Measurements from ENCODE around the gene MBOAT1.

Gene MBOAT1

GRCh38 chr6:20234136-20234535, 21.9 kb upstream of the MBOAT1 start:
- H3K4me3 ChIP-seq (ENCODE audit: low read depth, low read length), result no peak overlapping the region
- no peak for DNase-seq (ENCODE audit: low read depth)
- TF ChIP-seq CTCF (IDR thresholded peaks at IDR 0.05; ENCODE audit: low read depth, low read length, missing control alignments), result no peak

- TF ChIP-seq CTCF (IDR thresholded peaks at IDR 0.05; ENCODE audit: low read depth, low read length, missing control alignments), result no peak
- no peak overlapping the region for H3K4me3 ChIP-seq (ENCODE audit: low read depth, low read length)
- DNase-seq (ENCODE audit: low read depth), result no peak
These were observed 20.9 kb upstream of the MBOAT1 start for GRCh38 chr6:20233007-20233730.

GRCh38 chr6:20232188-20232587, 19.9 kb upstream of the MBOAT1 start:
- no peak for TF ChIP-seq CTCF (IDR thresholded peaks at IDR 0.05; ENCODE audit: low read depth, low read length, missing control alignments)
- DNase-seq (ENCODE audit: low read depth), result no peak
- no peak overlapping the region for H3K4me3 ChIP-seq (ENCODE audit: low read depth, low read length)

DNA sequence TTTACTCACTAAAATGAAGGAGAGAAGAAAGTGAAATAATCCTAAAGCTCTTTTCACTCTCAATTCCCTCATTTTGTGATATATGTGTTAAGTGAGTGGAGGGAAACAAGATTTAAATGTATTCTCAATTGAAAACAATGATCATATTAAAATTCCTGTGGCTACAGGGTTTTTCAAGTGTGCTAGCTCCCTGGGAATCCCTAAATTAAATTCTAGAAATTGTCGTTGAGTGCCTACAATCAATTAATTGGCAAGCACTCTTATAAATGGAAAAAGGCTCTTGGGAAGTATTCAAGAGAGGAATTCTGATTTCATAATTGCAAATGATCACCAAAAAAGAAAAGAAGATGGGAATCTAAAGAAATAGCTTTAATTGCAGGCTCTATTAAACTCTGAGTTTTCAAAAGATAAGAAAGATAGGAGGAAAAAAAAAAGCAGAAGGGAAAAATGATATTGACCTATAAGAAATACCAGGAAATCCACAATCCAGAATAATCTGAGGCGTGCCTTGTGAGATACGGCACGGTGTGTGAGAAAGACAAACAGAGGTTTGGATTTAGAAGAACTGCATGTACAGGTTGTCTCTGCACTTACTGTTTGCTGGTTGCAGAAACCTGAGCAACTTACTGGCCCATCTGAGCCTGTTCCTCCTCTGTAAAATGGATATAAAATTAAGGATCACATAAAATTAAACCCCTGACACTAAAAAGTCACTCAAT, 18.3 kb upstream of the MBOAT1 start:
- no peak overlapping the region for H3K4me3 ChIP-seq (ENCODE audit: low read depth, low read length)
- DNase-seq (ENCODE audit: low read depth), result no peak
- no peak for TF ChIP-seq CTCF (IDR thresholded peaks at IDR 0.05; ENCODE audit: low read depth, low read length, missing control alignments)

DNA sequence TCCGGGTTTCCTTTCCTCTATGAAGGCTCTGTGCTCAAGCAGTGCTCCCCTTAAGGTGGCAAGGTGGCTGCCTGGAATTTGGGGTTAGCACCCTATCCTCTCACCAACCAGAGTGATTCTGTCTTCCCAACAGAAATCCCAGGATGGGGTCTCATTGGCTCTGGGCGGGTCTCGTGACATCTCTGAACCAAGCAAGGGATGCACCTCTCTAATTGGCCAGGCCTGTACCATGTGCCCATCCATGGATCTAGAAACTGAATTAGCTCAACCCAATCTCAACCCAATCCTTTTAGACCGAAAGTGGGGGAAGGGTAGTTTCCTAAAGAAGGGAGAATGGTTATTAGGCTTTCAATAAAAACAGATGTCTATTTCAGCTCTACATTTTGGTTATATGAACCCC, 17.6 kb upstream of the MBOAT1 start:
- no peak for TF ChIP-seq CTCF (IDR thresholded peaks at IDR 0.05; ENCODE audit: low read depth, low read length, missing control alignments)
- no peak overlapping the region for H3K4me3 ChIP-seq (ENCODE audit: low read depth, low read length)
- DNase-seq (ENCODE audit: low read depth), result no peak

DNA sequence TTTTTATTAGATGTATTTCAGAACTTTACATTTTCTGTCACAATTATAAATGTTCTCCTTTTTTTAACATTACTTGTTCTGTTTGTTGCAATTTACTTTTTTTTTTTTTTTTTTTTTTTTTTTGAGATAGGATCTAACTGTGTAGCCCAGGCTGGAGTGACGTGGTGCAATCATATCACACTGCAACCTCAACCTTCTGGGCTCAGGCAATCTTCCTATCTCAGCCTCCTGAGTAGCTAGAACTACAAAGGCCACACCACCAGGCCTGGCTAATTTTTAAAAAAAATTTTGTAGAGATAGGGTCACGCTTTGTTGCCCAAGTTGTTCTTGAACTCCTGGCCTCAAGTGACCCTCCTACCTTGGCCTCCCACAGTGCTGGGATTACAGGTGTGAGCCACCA, 15.1 kb upstream of the MBOAT1 start:
- TF ChIP-seq CTCF (IDR thresholded peaks at IDR 0.05; ENCODE audit: low read depth, low read length, missing control alignments), result no peak
- no peak for DNase-seq (ENCODE audit: low read depth)
- no peak overlapping the region for H3K4me3 ChIP-seq (ENCODE audit: low read depth, low read length)

Data from GM12864 (cell line).